GM19035 (cell line): ENCODE data around the gene WIPF3.

Experiments
- ATAC-seq: cut with Tn5 transposase; IDR thresholded peaks from one replicate; pipeline ENCODE4 v1.9.1; 2021; ENCODE audit not compliant: unreplicated experiment

Gene WIPF3

DNA sequence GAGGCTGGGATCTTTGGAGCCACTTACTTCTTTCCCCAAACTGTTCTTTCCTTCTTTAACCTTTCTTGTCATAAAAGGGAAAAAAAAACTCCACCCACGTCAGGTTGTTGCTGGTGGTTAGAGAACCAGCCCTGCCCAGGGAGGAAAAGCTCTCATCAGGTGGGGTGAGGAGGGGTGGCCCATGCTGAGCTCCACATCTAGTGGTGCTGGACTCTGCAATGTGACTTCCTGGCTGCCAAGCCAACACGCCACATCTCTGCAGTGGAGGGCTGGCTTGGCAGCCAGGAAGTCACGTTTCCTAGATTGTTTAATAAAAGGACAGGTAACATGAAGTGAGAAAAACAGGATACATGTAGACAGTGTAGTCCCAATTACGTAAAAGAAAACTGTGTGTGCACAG is 37.4 kb downstream of the WIPF3 start:
- ATAC-seq: no peak

DNA sequence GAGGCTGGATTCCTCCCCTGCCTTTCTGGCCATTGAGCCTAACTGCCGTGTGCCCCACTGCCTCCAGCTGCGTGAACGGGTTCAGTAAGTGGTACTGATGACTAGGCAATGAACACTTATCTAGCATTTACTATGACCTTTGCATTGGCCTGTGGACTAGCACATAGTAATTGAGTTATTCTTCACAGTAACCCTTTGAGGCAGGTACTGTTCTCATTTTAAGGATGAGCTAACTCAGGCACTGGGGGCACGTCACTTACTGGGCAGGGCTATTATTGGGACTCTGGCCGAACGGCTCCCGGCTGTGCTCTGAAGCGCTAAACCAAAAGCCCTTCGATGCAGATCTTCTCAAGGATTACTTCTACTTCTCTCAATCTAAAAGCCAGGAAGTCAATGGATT is 38.3 kb downstream of the WIPF3 start:
- ATAC-seq: no peak

DNA sequence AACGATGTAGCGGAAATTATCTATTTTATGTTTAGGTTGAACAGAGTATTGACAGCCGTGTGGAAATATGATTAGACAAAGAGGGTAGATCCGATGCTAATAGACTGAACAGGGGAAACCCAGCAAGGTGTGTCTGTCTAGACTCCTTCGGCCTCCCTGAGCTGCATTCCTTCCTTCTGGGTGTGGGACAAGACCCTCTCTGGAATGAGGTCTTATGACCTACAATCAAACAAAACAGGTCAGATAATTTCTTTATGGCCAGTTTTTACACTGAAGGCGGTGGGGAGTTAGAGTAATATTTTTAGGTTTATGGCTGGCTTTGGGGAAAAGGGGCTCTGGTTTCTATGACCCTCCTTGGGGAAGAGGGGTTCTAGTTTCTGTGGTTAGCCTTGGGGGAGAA is 41.2 kb downstream of the WIPF3 start:
- no peak for ATAC-seq

DNA sequence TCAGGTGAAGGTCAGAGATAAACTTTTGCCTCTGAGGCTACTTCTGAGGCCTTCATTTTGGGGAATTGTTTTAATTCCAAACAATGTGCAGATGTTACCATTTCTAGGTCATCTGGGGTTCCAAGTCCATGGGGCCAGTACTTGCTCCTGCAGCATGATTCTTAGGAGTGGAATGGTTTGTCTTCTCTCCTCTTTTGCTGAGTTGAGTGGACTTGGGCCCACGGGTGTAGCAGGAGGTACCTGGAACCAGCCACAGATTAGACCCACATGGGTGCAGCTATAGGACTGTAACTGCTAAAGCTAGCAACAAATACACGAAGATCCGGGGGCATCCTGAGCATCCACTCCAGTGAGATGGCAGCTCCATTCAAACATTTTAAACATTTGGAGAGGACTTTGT is 41.6 kb downstream of the WIPF3 start:
- no peak for ATAC-seq

DNA sequence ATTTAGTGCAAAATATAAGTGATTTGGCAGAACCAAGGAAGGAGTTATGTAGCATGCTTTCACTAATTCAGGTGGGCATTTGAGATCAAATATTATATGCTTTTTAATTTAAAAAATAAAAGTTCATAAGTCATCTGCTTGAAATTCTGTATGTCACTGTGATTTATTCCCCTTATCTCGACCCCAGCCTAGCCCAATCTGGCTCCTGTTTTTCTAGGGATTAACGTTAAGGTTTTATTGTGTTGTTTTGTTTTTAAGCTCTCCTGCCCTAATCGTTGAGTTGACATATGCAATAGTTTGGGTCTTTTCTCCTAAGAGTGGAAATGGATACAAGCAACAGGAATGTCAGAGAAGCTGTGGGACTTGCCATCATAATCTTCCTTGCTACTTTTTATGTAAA is 42.6 kb downstream of the WIPF3 start:
- no peak for ATAC-seq

DNA sequence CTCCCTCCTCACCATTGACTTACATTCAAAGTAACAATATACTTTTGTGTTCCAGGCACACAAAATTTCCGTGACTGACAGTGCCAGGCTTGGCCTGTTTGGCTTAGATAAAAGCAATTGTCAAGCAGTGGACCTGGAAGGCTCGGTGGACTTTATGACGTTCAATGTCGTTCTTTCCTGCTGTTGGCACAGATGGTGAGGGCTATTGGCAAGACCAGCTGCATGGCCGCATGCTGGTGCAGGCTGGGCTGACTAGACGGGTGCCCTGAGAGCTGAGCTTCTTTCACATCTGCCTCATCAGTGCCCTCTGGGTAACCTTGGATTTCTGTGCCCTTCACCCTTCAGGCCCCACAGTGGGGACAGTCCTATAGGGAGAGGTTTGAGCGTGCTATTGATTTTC is 45.2 kb downstream of the WIPF3 start:
- no peak for ATAC-seq

DNA sequence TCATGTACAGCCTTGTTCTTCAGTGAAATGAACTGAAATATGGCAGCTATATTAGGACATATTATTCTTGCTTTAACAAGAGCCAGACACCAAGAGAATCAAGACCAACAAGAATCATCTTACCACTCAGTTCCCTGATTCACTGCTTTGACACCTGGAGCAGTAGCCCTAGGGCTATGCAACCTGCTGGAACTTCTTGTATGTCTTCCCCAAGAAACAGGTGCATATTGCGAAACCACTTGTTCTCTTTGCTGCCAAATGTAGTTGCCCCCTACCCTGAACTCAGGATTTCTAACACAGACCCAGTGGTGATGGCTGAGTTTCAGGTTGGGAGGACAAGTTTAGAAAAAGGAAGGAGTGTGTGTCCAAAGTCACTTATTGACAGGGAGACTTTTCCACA is 46.1 kb downstream of the WIPF3 start:
- no peak for ATAC-seq

DNA sequence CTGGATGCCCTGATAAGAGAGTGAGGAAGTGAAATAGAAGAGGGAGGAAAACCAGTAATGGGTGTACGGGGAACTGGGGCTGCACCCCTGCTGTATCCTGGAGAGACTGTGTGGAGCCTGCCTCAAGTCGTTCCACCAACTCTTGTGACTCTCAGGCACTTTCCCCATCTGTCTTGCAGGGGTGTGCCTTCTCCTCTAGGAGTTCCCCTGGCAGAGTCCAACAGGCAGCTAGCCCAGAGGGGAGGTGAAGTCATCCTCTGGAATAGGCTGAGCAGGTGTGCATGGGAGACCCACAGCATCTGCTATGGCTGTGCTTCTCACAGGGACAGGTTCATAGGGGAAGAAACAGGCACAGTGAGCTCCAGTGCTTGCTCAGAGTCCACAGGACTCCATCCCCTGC is 46.8 kb downstream of the WIPF3 start:
- ATAC-seq: no peak

DNA sequence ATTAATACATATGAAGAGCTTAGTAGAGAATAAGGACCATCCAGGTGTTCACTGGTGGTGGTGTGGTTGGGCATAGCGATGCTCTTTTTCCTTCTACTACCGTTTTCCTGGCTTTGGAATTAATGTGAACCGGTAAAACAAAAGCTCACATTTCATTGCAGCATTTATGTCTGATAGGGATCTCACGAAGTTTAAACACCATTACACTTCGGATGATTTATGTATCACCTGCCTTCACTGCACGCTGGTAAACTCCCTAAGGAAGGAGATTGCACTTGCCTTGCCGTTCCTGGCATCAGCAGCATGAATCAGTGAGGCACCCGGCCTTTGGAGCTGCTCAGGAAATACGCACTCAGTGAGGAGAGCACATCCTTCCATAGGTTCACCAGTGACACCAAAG is 47.5 kb downstream of the WIPF3 start:
- ATAC-seq: no peak

DNA sequence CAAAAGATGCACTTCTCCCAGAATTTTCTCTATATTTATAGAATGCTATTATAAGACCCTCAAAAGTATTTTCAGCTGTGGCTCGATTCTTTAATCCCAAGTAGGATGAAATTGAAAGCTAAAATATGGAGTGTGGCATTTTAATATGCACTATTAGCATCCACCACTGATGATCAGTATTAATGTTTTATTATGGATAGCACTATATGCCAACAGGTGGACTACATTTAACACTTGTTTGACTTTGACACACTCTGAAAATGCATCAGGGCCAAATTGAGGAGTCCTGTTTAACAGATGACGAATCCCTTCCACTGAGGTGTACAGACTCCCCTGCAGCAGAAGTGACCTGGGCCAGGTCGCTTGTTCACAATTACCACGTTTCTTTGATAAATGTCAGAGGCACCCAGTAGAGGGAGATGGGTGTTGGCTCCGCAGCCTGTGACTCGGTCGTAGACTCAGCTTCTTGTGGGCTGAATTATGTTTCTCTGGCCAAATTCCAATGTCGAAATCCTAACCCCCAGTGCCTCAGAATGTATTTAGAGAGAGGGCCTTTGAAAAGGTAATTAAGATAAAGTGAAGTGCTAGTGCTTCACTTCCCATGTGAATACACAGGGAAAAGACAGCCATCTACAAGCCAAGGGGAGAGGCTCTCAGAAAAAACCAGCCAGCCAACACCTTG is 48.1 kb downstream of the WIPF3 start:
- ATAC-seq: no peak

DNA sequence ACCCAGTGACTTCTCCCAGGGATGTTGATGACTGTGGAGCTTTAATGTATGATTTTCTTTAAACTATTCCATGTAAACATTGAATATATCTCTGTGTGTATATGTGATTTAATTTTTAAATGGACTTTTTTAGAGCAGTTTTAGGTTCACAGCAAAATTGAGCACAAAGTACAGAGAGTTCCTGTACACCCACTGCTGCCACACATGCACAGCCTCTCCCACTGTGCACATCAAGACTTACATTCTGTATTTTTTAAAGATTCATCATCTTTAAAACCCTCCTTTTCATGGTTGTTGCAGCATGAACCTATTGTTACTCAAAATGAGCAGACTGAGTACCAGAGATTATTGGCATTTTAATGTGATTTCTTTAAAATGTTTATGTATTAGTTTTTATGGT is 51.3 kb downstream of the WIPF3 start:
- ATAC-seq: no peak

DNA sequence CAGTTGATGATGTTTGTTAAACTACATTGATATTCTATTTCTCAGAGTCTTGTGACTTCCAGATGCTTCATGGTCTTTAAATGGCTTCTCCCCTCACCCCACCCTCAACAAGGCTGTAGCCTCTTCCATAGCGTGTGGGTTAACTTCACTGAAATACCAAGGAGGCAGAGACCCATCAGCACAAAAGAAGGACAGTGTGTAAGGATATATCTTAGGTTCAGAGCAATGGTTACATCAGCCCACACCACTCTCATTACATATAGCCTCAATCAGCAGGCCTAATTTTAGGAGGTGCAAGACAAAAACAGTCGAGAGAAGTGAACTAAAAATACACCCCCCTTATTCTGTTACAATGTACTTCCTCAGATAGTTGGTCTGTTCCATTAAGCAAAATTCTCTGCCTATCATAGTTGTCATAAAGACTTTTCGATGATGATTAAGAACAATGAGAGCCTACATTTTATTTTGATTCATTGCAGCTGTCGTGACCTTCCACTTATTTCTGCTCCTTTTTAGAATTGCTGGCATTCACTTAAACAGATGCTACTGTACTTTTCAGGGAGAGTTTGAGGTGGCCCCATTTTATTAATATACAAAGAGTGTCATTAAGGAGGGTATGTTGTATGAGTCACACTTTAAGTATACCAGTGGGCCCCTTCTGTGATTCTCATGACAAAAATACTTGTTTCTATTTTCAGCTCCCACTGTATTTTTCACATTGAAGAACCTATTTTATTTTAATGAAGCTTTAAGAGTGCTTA is 52.1 kb downstream of the WIPF3 start:
- ATAC-seq: no peak

DNA sequence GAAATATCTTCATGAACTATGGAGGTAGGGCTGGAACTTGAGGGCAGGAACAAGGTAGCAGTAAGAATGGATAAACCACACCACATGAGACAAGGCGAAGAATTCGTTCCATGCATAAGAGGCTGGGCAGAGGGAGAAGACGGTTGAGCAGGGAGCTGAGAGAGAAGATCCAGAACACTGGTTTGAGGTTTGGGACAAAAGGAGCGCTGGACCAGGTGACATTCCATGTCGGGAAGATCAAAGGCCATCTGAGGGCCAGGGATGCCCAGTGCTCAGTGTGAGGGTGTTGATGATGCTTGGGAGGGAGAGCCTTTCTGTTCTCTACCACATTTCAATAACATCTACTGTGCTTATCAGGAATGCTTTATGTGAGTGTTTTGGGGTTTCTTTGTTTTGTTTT is 52.8 kb downstream of the WIPF3 start:
- no peak for ATAC-seq

DNA sequence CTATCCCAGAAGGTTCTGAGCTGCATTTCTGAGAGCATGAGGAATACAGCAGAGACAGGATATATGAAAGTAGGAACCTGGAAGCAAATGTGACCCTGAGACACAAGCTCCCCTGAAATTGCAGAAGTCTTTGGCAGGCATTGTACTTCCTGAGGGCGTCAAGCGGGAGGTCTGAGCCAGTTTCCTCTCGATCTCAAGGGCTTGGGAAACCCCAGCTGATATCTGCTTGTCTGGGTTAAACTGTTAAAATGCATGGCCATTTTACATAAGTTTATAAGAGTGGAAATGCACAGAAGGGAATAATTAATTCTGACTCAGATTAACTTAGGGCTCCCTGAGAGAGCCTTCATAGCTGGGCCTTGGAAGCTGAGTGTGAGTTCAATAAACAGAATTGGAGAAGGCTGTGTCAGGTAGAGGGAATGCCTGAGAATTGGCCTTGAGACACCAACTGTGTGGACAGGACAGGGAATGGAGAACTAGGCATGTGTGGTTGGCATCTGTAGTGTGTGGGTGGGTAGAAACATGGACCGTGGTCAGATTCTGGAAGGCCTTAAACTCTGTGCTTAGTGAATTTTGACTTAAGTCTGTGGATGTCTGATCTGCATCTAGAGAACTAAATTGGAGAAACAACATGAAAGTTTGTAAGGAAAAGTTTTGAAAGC is 53.3 kb downstream of the WIPF3 start:
- no peak for ATAC-seq

DNA sequence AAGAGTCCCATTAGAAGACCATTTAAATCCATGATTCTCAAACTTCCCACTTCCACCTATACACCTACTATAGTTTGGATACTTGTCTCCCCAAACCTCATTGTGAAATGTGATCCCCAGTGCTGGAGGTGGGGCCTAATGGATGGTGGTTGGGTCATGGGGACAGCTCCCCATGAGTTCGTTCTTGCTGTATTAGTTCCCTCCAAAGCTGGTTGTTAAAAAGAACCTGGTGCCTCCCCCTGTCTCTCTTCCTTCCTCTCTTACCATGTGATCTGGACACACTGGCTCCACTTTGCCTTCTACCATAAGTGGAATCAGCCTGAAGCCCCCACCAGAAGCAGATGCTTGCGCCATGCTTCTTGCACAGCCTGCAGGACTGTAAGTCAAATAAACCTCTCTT is 53.9 kb downstream of the WIPF3 start:
- no peak for ATAC-seq

DNA sequence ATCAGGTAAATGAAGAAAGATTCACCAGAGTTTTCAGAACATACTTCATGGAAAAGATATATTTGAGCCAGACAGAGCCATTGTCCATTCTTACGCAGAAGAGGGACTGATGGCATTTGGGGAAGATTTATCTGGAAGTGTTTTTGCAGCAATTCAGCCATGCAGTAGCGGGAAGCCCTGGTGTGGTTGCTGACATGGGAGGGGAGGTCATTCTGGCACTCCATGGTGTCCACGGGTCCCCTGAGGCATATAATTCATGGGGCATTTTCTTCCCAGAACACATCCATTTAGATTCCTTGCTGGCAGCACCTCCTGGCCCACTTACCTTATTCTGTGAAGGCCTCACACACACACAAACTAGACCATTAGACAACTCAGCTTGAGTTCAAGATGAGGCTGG is 55.6 kb downstream of the WIPF3 start:
- no peak for ATAC-seq

DNA sequence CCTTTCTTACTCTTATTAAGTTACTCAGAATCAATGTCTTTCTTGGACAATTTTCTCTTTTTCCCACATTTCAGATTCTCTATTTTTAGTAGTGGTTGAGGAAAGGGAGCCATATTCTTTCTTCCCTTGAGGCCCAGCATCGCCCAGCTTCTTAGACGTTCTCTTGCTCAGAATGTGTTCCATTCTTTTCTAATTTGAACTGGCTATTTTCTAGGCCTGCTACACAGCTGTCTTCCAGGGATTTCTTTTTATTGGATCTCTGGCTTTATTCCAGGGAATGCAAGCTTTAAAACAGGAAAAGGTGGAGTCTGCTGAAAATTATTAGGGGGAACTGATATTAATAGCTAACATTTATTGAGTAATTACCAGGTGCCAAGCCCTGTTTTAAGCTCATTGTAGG is 58.3 kb downstream of the WIPF3 start:
- ATAC-seq: no peak

DNA sequence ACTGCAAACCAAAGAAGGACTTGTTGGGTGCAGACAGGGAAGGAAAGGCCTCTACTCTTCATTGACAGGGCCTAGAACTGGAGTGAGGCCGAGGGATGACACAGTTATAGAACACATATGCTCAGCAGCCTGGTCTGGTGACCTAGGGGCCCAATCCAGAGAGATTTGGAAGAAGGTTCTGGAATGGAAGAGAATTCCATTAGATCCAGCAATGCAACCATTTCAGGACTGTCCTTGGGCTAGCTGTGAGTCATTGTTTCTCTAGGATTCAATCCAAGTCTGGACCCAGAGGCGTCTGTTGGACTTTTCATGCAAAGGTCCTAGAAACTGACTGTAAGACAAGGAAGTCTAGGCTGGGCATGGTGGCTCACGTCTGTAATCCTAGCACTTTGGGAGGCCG is 59.2 kb downstream of the WIPF3 start:
- ATAC-seq: no peak

DNA sequence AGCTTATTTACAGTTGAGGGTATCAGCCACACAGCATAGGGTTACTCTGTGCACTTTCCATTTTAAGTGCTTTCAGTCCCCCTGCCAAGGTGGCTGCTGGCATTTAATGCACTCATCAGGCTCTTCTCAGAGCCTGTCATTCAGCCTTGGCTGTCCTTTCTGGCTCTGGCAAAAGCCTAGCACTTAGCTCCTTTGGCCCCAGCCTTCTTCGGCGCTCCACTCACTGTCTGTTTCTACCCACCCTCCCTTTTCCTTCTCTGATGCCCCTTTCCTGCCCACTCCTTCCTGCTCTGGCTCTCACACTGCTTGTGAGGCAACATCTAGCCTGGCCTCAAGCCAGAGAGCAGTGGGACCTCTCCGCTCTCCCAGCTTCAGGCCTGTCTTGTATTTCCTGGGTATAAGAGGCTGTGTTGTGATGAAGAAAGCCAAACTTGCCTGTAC is 60.2 kb downstream of the WIPF3 start:
- no peak for ATAC-seq

DNA sequence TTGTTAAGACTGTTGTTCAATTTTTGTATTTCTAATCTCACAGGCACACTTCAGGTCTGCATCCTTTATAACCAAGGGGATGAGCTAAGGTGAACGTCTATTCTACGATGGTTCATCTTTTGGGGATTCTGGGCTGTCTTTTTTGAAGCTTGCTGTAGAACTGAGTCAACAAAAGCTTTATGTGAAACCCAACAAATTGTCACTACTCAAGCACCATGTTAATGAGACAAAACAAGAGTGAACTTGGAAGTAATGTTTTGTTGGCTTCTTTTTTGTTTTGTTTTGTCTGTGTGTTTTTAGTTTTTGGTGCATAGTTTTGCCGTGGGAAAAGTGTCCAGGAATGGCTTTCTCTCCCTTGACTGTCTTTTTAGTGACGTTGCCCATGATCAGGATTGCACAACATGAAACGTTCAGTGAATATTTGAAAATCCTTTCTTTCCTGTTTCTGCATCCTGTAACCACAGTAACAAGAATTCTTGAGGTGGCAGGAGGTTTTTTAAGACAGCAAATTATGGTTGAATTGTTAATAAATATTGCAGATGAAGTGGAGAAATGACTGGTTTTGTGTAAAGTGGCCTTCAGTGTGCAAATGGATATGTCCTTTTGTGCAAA is 65.6 kb downstream of the WIPF3 start:
- ATAC-seq: no peak

DNA sequence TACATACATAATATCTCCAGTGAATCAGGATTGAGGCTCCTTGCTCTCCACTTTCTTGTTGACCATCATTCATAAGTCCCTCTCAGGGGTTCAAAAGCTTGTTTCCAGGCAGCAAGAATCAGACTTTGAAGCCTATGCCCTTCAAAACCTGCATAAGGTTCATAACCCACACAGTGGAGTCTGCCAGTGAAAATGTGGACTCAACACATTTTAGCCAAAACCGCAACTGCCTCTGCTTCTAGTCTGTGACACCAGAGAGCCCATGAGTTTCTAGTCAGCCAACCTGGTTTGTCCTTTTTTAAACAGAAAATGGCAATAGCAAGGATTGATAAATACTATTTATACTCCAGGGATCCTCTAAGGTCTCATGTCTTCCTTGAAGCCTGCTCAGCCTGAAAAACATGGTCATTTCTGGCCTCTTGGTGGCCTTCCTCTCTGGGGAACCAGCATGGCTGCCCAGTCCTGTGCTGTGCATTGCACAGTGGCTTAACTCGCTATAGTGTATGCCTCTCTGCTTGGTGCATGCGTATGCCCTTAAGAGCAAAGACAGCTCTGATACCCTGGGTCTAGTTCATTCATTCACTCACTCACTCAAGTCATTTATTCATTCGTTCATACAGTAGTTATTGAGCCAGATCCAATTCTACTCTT is 67.5 kb downstream of the WIPF3 start:
- ATAC-seq: no peak
